ENCODE results near the gene SCN4B. TPM values are rescaled to one million over a fixed set of nuclear protein-coding genes. Genes with fewer than 3 reads are reported as not detected.

Gene SCN4B
- total and polyA plus RNA-seq, 2 of the 4 experiments (the other 2 are of a cell fraction) = 0.18 to 0.44 TPM

DNA sequence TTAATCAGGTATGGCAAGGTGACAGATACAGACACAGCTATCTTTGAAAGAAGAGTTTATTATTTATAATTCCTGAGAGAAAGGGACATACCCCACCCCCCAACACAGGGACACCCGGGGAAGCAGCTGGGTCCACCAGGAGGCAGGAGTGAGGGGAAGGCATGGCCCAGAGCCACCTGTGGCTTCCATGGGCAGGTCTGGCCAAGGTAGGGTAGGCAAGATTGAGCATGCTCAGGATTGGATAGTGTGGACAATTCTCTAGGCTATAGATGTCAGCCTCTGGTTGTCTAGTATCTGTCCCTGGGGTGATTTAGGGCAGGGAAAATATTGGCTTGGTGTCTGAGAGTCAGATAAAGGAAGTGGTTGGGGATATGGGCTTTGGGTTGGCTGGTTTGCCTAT is 38.4 kb downstream of the SCN4B start:
- H2AK9ac ChIP-seq (replicated peaks; ENCODE audit: low read depth, low read length, poor library complexity) = no peak overlapping the region
- no peak for DNase-seq
- ChIA-PET POLR2A (ENCODE audit: unreplicated experiment) (no interaction called here), CTCF (no interaction called here)
- intact Hi-C loops (cut with micrococcal nuclease) = no loop called here
- no peaks in the 10 kb centered on the region for H3K9me1 ChIP-seq (ENCODE audit: insufficient read depth, low read length)
- no peak overlapping the region for H3K27ac ChIP-seq (ENCODE audit: insufficient read depth, low read length)
- no peak for ATAC-seq (ENCODE audit: low read depth)
- H3K27me3 ChIP-seq (ENCODE audit: control insufficient read depth, insufficient read depth, low read length) = peaks cover 2% of the 10 kb centered on the region
- no peak overlapping the region for H2BK15ac ChIP-seq (ENCODE audit: low read depth, low read length)
- H3K18ac ChIP-seq (ENCODE audit: low read depth, low read length) = no peak overlapping the region
- H2BK5ac ChIP-seq (ENCODE audit: low read depth, low read length, poor library complexity, severe bottlenecking) = no peak overlapping the region
- no peak overlapping the region for H3K4me2 ChIP-seq (ENCODE audit: low read depth, low read length)
- dilution Hi-C loops (cut with HindIII; ENCODE audit: low sequenced_read_pairs, unreplicated experiment) = no loop called here
- H3K56ac ChIP-seq (ENCODE audit: extremely low read depth, insufficient read depth, low read length) = no peak overlapping the region
- no peak overlapping the region for H2BK20ac ChIP-seq (ENCODE audit: low read depth, low read length)
- no peaks in the 10 kb centered on the region for H3K36me3 ChIP-seq (ENCODE audit: control insufficient read depth, insufficient read depth, low read length)
- H3K14ac ChIP-seq (replicated peaks; ENCODE audit: low read depth, low read length) = no peak overlapping the region
- no peak overlapping the region for H2AFZ ChIP-seq (replicated peaks; ENCODE audit: low read length, poor library complexity)
- H2AK5ac ChIP-seq (ENCODE audit: low read depth, low read length) = no peak overlapping the region
- H3K4me1 ChIP-seq (ENCODE audit: control insufficient read depth, insufficient read depth, low read length) = no peaks in the 10 kb centered on the region
- no peaks in the 10 kb centered on the region for H4K20me1 ChIP-seq (ENCODE audit: insufficient read depth, low read length)
- TF ChIP-seq, protein P1, sequence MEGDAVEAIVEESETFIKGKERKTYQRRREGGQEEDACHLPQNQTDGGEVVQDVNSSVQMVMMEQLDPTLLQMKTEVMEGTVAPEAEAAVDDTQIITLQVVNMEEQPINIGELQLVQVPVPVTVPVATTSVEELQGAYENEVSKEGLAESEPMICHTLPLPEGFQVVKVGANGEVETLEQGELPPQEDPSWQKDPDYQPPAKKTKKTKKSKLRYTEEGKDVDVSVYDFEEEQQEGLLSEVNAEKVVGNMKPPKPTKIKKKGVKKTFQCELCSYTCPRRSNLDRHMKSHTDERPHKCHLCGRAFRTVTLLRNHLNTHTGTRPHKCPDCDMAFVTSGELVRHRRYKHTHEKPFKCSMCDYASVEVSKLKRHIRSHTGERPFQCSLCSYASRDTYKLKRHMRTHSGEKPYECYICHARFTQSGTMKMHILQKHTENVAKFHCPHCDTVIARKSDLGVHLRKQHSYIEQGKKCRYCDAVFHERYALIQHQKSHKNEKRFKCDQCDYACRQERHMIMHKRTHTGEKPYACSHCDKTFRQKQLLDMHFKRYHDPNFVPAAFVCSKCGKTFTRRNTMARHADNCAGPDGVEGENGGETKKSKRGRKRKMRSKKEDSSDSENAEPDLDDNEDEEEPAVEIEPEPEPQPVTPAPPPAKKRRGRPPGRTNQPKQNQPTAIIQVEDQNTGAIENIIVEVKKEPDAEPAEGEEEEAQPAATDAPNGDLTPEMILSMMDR (conservative IDR thresholded peaks at IDR 0.05; ENCODE audit: low read depth, low read length) = no peak
- TF ChIP-seq, protein P2, sequence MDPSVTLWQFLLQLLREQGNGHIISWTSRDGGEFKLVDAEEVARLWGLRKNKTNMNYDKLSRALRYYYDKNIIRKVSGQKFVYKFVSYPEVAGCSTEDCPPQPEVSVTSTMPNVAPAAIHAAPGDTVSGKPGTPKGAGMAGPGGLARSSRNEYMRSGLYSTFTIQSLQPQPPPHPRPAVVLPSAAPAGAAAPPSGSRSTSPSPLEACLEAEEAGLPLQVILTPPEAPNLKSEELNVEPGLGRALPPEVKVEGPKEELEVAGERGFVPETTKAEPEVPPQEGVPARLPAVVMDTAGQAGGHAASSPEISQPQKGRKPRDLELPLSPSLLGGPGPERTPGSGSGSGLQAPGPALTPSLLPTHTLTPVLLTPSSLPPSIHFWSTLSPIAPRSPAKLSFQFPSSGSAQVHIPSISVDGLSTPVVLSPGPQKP (IDR thresholded peaks at IDR 0.05; ENCODE audit: borderline replicate concordance, low read depth, low read length) = no peak
- TF ChIP-seq POLR2A (IDR thresholded peaks at IDR 0.05; ENCODE audit: low read depth, low read length) (no peak), RFX5 (IDR thresholded peaks at IDR 0.05; ENCODE audit: low read depth, low read length) (no peak), RCOR1 (IDR thresholded peaks at IDR 0.05; ENCODE audit: insufficient replicate concordance, low read length) (no peak), MXI1 (IDR thresholded peaks at IDR 0.05; ENCODE audit: borderline replicate concordance, low read depth, low read length) (no peak), CHD1 (IDR thresholded peaks at IDR 0.05; ENCODE audit: low read depth, low read length) (no peak), FOS (IDR thresholded peaks at IDR 0.05; ENCODE audit: low read depth, low read length) (no peak), CEBPB (IDR thresholded peaks at IDR 0.05; ENCODE audit: low read depth, low read length) (no peak), MAFK (IDR thresholded peaks at IDR 0.05; ENCODE audit: low read depth, low read length) (no peak), MAZ (IDR thresholded peaks at IDR 0.05; ENCODE audit: borderline replicate concordance, low read depth, low read length) (no peak), BHLHE40 (IDR thresholded peaks at IDR 0.05; ENCODE audit: low read depth, low read length) (no peak), NFE2L2 (IDR thresholded peaks at IDR 0.05; ENCODE audit: low read depth, low read length) (no peak), RAD21 (IDR thresholded peaks at IDR 0.05; ENCODE audit: low read length) (no peak), SMC3 (IDR thresholded peaks at IDR 0.05; ENCODE audit: low read depth, low read length) (no peak)
- TF ChIP-seq, protein P3, sequence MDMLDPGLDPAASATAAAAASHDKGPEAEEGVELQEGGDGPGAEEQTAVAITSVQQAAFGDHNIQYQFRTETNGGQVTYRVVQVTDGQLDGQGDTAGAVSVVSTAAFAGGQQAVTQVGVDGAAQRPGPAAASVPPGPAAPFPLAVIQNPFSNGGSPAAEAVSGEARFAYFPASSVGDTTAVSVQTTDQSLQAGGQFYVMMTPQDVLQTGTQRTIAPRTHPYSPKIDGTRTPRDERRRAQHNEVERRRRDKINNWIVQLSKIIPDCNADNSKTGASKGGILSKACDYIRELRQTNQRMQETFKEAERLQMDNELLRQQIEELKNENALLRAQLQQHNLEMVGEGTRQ (IDR thresholded peaks at IDR 0.05; ENCODE audit: low read depth, low read length) = no peak
- H4K5ac ChIP-seq (ENCODE audit: low read depth, low read length) = no peak overlapping the region
- H3K9ac ChIP-seq (ENCODE audit: low read depth, low read length) = no peak overlapping the region
- in situ Hi-C loops (cut with MboI; ENCODE audit: low sequenced_read_pairs) = no loop called here
- H3K79me1 ChIP-seq (ENCODE audit: low read depth in 1 of 2, low read length in 2 of 2) = no peaks in the 10 kb centered on the region
- BruUV-seq (replicated peaks) = no TSS peak
- no peak overlapping the region for H2BK120ac ChIP-seq (ENCODE audit: low read depth, low read length)
- no peak overlapping the region for H3K4ac ChIP-seq (ENCODE audit: low read depth, low read length)
- no peak overlapping the region for H3K23ac ChIP-seq (ENCODE audit: low read depth, low read length)
- H4K91ac ChIP-seq (ENCODE audit: insufficient read depth, low read depth, low read length) = no peak overlapping the region
- H3K9me3 ChIP-seq (ENCODE audit: control insufficient read depth, insufficient read depth, low read length) = no peaks in the 10 kb centered on the region
- WGBS, 2 experiments (ENCODE audit: extremely low coverage in 2 of 2, insufficient read length in 1 of 2) = no CpG with 5 or more reads among the region's 1 CpG
- H4K8ac ChIP-seq (ENCODE audit: low read depth in 2 of 2, low read length in 2 of 2) = no peak overlapping the region
- H3K4me3 ChIP-seq (ENCODE audit: insufficient read depth, low read depth, low read length) = no peak overlapping the region
